CD1c-positive myeloid dendritic cell (primary cell): ENCODE data around the gene NUDT4.
"Not testable (repeated sequence)": the region's sequence is repeated elsewhere in the genome, so short reads cannot be mapped to it uniquely, and the experiment has no call there.

Source experiments
- DNase-seq: peaks from one replicate; pipeline ENCODE4 v3.0.0-alpha.2; 2016; ENCODE audit errors: extremely low spot score

Gene NUDT4

DNA sequence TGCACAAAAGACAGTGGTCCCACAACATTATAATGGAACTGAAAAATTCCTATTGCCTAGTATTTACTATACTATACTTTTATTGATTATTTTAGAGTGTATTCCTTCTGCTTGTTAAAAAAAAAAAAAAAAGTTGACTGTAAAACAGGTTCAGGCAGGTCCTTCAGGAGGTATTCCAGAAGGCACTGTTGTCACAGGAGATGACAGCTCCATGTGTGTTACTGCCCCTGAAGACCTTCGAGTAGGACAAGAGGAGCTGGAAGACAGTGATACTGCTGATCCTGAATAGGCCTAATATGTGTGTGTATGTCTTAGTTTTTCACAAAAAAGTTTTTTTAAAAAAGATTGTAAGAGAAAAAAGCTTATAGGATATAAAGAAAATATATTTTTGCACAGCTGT, 51.7 kb downstream of the NUDT4 start:
- DNase-seq, result no peak

DNA sequence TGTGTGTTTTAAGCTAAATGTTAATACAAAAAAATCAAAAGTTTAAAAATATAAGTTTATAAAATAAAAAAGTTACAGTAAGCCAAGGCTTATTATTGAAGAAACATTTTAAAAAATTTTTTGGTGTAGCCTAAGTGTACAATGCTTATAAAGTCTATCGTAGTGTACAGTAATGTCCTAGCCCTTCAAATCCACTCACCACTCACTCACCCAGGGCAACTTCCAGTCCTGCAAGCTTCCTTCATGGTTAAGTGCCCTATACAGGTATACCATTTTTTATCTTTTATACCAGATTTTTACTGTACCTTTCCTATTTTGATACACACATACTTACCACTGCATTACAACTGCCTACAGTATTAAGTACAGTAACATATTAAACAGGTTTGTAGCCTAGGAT, 52.1 kb downstream of the NUDT4 start:
- no peak for DNase-seq

DNA sequence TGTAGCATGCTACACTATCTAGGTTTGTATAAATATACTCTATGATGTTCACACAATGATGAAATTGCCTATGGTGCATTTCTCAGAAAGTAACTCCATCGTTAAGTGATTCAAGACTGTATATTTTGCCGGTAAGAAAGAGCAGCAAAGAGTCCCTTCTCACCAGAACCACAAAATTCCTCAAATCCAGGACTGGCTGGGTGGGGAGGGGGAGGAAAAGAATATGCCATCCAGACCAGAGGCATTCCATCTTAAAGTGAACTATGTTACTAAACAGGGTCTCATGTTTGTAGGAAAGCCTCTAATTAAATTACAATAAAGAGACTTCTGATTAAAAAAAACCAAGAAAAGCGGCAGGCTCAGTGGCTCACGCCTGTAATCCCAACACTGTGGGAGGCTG, 52.6 kb downstream of the NUDT4 start:
- DNase-seq, result no peak

DNA sequence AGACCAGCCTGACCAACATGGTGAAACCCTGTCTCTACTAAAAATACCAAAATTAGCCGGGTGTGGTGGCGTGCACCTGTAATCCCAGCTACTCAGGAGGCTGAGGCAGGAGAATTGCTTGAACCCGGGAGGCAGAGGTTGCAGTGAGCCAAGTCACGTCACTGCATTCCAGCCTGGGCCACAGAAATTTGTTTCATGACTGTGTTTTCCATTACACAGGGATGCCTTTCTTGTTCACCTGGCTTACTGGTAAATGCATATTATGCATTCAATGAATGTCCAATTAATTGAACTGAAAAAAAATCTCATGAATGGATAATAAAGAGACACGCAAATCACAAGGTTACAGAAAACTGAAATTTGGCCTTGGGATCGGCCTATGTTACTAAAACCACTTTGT, 54.3 kb downstream of the NUDT4 start:
- DNase-seq, result not testable (repeated sequence)

DNA sequence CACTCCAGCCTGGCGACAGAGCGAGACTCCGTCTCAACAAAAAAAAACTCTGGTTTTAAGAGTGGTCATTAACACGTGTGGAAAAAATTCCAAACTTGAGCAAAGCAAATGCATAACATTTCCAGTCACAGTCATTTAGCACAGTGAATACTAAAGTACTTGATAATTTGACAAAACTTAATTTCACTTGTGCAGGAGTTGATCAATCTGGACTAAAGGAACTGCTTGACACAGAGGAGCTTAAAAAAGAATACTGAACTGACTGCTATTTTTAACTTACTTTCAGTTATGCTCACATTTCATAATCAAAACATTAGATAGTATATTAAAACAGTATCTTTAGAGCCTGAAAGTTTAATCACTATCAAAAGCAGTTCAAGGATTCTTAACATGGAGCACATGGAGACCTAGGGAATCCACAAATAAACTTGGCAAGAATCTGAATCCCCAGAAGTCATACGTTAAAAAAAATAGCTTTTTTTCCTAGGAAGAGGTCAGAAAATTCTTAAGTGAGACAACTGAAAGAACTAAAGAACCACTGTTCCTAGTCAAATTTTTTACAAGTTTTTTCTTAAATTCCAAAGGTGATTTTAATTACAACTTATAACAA, 56.6 kb downstream of the NUDT4 start:
- no peak for DNase-seq

DNA sequence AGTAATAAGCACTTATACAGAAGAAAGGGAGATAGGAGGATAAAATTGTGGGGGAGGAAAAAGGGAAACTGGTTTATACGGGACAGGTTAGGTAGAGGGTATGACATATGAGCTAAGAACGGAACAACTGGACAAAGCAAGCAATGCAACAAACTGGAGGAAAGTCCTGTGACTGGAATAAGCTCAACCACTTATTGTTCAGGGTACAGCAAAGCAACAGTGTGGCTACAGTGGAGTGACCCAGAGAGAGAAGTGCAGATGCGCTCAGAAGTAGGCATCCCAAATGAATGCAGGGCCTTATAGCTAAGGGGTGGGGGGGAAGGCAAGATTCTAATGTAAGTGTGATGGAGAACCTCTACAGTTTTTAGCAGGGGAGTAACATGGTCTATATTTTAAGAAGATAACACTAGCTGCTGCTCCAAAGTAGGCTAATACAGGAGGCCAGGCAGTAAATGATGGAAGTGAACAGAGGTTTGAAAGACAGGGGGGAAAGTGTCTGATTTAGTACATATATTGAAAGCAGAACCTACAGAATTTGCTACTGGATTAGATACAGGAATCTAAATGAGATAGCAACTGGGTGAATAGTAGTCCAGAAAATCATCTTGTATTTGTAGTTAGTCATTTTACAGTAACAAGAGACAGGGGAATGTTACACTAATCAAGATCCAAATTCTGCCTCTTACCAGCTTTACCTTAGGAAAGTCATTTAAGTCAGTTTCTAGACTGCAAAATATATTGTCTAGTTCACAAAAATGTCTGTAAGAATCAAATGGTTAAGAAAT, 60.7 kb downstream of the NUDT4 start:
- DNase-seq, result no peak

DNA sequence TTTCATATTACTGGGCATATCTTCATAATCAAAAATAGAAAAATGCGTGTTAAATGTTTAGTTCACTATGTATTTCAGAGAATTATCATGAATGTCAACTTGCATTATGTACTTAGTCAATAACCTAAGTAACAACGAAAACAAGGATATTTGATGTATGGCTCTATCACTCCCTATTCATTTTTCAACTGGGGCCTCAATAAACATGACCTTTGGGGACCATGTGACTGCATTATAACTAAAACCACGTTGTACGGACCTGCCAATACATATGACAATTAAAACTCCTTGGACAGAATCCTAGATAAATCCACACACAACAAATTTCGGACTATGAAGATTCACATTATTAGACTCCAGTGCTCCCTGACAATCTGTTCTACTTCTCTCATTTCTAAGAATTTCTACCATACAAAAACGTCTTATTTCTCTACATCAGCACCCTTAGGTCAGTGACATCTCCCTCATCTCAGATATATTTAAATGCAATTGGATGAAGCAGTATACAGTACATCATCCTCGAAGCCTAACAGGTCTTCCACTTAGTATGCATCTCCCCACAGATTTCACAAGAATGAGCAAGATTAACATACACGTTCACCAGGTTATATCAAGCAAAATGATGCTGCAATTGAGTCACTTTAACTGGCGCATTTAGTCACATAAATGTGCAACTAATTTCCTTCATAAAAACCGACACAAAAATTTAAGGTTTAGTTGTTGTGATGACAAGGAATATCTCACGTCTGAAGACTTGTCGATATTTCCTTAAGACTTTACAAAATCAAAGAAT, 62.5 kb downstream of the NUDT4 start:
- DNase-seq, result no peak

DNA sequence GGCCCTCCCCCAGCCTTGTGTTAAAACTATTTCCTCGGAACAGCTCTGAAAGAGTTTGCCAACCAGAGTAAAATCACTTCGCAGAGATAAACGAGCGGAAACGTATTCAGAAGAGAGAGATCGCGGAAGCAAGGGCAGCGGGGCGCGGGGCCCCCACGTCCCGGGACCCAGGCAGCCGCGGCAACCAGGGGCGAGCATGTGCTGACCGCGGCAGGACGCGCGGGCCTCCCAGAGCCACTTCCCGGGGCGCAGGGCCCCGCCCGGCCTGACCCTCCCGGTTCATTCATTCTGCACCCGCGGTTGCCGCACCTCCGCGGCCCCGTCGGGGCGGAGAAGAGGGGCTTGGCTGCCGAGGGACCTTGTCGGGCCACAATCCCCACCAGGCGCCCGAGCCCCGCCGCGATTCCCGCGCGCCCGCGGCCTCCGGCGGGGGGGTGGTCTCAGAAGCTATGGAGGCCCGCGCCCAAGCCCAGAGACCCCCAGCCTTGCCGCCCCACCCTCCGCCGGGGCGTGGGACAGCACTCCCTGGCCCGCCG, 63.4 kb downstream of the NUDT4 start:
- peak; percentile 59 for DNase-seq

DNA sequence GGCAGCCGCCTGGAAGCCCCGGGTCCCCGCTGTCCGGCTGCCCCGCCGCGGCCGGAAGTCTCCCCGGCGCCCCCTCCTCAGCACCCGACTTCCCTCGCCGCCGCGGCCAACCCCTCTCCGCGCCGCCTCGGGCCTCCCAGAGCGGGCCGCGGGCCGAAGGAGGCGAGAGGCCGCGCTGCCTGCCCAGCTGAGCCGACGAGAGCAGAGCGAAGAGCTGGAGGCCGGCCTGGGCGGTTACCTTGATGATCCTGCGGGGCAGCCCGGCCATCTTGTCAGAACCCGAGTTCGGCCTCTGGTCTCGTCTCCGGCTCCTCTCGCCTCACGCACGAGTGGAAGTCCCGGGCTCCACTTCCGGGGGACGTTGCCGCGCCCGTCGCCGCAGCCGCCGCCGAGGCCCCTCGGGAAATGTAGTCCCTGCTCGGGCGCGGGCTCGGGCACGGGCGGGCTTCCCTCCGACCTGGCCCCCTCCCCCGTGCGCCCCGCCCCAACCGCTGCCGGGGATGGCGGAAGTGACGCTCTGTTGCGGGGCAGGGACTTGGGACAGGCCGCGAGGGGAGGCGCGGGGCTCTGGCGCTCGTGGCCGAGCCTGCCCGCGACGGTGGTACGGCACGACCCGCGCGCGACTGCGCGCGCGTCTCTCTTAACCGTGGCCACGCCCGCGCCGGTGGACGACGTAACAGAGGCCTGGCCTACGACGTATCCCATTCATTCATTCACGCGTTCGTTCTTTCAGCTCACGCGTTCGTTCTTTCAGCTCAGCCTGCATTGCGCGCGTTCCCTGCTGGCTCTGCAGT, 64.1 kb downstream of the NUDT4 start, which contains the start of gene UBE2N:
Gene UBE2N, minus strand, starts transcription at position 331 of the 794 bp plus-strand sequence. Its CDS starts 63 bp downstream, at position 268.
- peak; percentile 96 for DNase-seq

DNA sequence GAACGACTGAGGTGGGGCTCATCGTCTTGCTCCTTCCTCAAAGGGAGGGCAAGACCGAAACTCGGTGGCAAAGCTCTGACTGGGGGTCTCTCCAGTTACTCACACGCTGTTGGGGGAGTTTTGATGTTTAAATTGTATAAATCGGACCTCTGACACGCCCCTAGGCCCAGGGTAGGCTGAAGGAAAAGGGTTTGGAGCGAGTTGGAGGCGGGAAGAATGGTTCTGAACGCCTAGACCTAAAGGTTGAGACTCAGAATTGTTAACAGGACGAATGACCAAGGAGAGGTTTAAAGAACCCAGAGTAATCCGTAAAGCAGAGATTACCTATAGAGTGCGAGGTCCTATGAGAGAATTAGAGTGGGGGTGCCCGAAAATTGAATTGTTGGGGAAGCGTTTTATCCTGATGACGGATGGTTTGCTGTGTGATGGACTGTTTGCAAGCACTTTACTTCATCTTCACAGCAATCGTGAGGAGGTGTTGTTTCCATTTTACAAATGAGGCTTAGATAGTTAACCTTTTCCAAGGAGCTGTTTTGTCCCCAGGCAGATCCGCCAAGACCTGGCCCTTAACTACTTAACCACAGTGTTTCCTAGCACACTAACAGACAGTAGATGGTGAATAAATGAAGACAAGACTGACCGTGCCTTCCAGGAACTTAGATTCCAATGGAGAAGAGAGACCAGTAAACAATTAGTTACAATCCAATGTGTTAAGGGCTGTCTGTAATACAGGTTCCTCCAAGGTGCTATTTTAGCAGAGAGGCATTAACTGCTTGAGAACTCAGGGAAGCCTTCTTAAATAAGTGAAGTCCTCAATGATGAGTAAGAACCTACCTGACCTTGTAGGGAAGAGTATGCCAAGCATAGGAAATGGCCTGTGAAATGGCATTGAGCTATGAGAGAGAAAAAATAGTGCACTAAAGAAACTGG, 65.0 kb downstream of the NUDT4 start:
- DNase-seq, result no peak

DNA sequence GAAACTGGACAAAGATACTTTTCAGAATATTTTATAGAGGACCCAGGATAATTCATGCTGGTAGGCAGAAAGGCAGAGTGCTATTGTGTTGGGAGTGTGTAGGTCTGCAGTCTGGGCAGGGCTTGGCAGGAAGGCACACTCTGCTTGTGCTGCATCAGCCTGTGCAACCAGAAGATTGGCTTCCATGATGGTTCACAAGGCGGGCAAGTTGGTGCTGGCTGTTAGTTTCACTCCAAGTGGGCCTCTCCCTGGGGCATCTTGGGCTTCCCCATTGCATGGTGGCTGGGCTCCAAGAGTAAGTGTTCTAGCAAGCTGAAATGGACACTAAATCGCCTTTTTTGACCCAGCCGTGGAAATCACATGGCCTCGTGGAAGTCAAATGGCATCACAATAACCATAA, 65.9 kb downstream of the NUDT4 start:
- no peak for DNase-seq

DNA sequence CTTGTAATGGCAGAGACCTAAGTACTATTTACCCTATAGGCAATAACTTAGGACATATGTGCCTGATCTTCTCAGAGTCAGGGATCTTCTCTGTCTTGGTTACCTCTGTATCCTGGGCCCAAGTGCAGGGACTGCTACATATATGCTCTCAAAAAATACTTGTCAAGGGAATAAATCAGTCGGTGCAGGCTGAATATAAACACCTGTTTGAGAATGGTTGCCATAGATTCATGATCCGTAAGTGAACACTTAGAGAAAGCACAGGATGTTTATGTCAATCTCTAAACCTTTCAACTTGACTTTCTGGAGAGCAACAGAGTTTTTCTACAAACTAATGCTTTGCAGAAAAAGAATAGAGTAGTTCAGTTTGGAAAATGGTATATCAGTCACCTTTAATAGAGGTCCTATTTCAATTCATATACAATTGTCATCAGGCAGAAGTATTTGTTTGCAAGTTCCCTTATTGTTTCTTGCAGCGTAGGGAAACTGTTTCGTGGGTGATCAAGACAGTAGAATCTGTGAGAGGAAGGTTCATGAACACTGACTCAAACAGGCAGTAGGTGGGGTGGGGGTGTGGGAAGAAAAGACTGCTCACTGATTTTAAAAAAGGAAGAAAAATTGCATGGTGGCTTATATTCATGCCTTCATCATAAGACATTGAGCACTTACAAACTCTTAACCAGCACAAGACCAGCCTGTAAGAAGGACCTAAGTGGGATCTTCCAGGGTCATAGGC, 70.0 kb downstream of the NUDT4 start:
- DNase-seq, result peak; percentile 71

DNA sequence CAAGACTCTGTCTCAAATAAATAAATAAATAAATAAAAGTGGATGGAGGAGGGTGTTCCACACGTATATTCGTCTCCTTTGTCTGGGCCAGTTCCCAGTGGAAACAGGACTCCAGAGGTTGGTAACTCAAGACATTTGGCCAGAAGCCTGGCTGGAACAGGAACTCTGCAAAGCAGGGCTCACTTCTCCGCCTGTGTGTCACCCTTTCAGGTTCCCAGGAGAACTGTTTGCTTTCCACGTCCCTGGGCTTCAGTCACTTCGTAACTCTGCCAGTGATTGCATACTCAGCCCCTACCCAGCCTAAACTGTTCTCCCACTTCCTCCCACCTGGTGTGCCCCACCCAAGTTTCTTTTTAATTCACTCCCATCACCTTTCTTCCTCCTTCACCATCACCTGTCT, 71.1 kb downstream of the NUDT4 start:
- DNase-seq, result no peak

DNA sequence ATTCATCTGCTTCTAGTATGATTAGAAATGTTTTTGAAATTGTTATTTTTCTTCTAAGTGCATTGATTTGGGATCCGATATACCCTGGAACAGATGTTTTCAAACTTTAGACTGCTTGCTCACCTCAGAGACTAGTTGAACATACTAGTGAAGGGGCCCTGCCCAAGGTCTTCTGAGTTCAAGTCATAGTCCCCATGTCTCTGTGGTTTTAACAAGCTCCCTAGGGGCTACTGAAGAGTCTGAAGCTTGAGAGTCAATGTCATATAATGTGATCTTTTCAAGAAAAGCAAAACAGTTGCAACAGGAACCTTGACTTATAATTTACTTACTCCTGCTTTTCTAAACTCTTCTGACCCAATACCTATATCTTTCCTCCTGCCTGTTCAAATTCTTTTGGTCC, 71.6 kb downstream of the NUDT4 start:
- DNase-seq, result no peak

DNA sequence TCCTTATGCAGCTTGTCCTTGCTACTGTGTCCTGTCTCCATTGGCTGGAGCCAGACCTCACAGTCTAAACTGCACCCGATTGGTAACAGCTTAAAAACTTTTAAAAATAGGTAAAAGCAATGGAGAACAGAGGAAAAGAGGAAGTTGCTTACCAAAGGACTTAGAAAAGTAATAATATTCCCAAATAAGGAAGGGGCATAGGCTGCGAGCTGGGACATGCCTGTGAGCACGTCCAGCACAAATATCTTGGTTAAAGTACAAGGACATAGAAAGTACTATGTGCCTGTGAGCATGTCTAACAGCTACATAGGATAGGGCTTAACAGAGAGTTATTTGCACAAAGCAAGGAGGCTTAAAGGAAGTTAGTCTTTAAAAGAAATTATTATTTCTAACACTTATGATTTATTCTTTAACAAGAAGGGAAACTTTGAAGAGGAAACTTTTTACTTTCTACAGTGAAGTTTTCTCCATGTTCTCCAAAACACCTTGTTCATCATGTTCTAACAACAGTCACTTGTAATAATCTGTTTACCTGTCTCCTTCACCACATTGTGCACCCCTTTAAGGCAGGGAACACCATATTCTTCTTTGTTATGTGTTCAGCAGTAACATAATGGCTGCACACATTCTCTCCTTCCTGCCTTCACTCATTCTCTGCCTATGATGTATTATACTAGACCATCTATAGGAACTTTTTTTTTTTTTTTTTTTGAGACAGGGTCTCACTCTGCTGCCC, 73.9 kb downstream of the NUDT4 start:
- no peak for DNase-seq

DNA sequence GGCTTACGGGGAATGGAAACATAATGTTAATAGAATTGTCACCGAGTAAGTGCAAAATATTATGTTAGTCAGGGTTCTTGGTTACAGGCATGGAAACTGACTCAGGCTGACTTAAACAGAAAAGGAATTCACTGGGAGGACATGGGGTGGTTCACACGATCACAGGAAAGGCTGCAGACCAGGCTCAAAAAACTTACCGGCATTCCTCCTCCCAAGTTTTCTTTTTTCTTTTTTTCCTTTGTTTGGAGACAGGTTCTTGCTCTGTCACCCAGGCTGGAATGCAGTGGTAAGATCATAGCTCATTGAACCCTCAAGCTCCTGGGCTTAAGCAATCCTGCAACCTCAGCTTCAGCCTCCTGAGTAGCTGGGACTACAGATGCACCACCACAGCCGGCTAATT, 75.9 kb downstream of the NUDT4 start:
- no peak for DNase-seq

DNA sequence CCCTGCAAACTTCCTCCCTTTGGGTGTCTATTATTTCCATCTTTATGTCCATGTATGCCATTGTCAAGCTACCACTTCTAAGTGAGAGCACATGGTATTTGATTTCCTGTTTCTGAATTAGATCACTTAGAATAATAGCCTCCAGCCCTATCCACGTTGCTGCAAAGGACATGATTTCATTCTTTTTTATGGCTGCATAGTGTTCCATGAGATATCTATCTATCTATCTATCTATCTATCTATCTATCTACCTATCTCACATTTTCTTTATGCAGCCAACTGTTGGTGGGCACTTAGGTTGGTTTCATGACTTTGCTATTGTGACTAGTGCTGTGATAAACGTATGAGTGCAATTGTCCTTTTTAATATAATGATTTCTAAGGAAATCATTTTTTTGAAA, 78.4 kb downstream of the NUDT4 start:
- no peak for DNase-seq
